Activated naive CD8-positive, alpha-beta T cell (primary cell): Measurements from ENCODE around the gene SMPX.
"Not testable (repeated sequence)": the region's sequence is repeated elsewhere in the genome, so short reads cannot be mapped to it uniquely, and the experiment has no call there.

ENCODE experiments used
- H3K27ac Mint-ChIP-seq: one replicate; pipeline ENCODE4 v1.8.0; 2021; ENCODE audit warnings: mixed read lengths
- H3K27me3 Mint-ChIP-seq: one replicate; pipeline ENCODE4 v1.8.0; 2021; ENCODE audit warnings: mixed read lengths
- H3K36me3 Mint-ChIP-seq: one replicate; pipeline ENCODE4 v1.8.0; 2021; ENCODE audit warnings: mixed read lengths
- H3K4me1 Mint-ChIP-seq: one replicate; pipeline ENCODE4 v1.8.0; 2021; ENCODE audit warnings: low read depth, mixed read lengths
- H3K4me3 Mint-ChIP-seq: one replicate; pipeline ENCODE4 v1.8.0; 2021; ENCODE audit warnings: mild to moderate bottlenecking, mixed read lengths
- H3K9me3 Mint-ChIP-seq: one replicate; pipeline ENCODE4 v1.8.0; 2021; ENCODE audit warnings: low read depth, mixed read lengths

The SMPX gene

GRCh38 chrX:21757960-21758359 is at the start of gene SMPX:
Gene SMPX, minus strand, starts transcription at chrX:21758116. Its CDS starts 3,826 bp downstream, at chrX:21754290.
- Mint-ChIP-seq H3K36me3 (no peaks in the 10 kb centered on the region), H3K4me1 (no peaks in the 10 kb centered on the region), H3K27ac (no peak within 1 kb of the TSS), H3K9me3 (no peaks in the 10 kb centered on the region), H3K27me3 (no peaks in the 10 kb centered on the region), H3K4me3 (no peak within 1 kb of the TSS)

GRCh38 chrX:21806691-21807090 is 48.8 kb upstream of the SMPX start:
- H3K4me1 Mint-ChIP-seq = no peaks in the 10 kb centered on the region
- no peak overlapping the region for H3K27ac Mint-ChIP-seq
- no peak overlapping the region for H3K4me3 Mint-ChIP-seq
- peaks cover 4% of the 10 kb centered on the region for H3K9me3 Mint-ChIP-seq
- H3K36me3 Mint-ChIP-seq = peaks cover 3% of the 10 kb centered on the region
- no peaks in the 10 kb centered on the region for H3K27me3 Mint-ChIP-seq

- Mint-ChIP-seq H3K4me3 (no peak overlapping the region), H3K4me1 (no peaks in the 10 kb centered on the region), H3K27ac (no peak overlapping the region), H3K9me3 (no peaks in the 10 kb centered on the region), H3K36me3 (no peaks in the 10 kb centered on the region), H3K27me3 (no peaks in the 10 kb centered on the region)
Observed at GRCh38 chrX:21802839-21803238, 44.9 kb upstream of the SMPX start.

- no peak overlapping the region for H3K4me3 Mint-ChIP-seq
- no peaks in the 10 kb centered on the region for H3K27me3 Mint-ChIP-seq
- no peaks in the 10 kb centered on the region for H3K4me1 Mint-ChIP-seq
- H3K27ac Mint-ChIP-seq = no peak overlapping the region
- H3K36me3 Mint-ChIP-seq = no peaks in the 10 kb centered on the region
- H3K9me3 Mint-ChIP-seq = no peaks in the 10 kb centered on the region
Observed at GRCh38 chrX:21802054-21802670, 44.2 kb upstream of the SMPX start.

- Mint-ChIP-seq H3K27ac (no peak overlapping the region), H3K36me3 (no peaks in the 10 kb centered on the region), H3K27me3 (no peaks in the 10 kb centered on the region), H3K4me3 (no peak overlapping the region), H3K4me1 (no peaks in the 10 kb centered on the region), H3K9me3 (no peaks in the 10 kb centered on the region)
Observed at GRCh38 chrX:21800344-21800770, 42.4 kb upstream of the SMPX start.

- H3K9me3 Mint-ChIP-seq = no peaks in the 10 kb centered on the region
- no peaks in the 10 kb centered on the region for H3K36me3 Mint-ChIP-seq
- no peak overlapping the region for H3K4me3 Mint-ChIP-seq
- no peaks in the 10 kb centered on the region for H3K27me3 Mint-ChIP-seq
- H3K4me1 Mint-ChIP-seq = no peaks in the 10 kb centered on the region
- no peak overlapping the region for H3K27ac Mint-ChIP-seq
Observed at GRCh38 chrX:21799767-21800166, 41.9 kb upstream of the SMPX start.

- no peak overlapping the region for H3K4me3 Mint-ChIP-seq
- no peaks in the 10 kb centered on the region for H3K4me1 Mint-ChIP-seq
- H3K36me3 Mint-ChIP-seq = no peaks in the 10 kb centered on the region
- H3K27me3 Mint-ChIP-seq = no peaks in the 10 kb centered on the region
- no peak overlapping the region for H3K27ac Mint-ChIP-seq
- H3K9me3 Mint-ChIP-seq = no peaks in the 10 kb centered on the region
Observed at GRCh38 chrX:21798677-21799219, 40.8 kb upstream of the SMPX start.

GRCh38 chrX:21781976-21782375 is 24.1 kb upstream of the SMPX start:
- H3K4me1 Mint-ChIP-seq = peaks cover 2% of the 10 kb centered on the region
- H3K27ac Mint-ChIP-seq = no peak overlapping the region
- no peaks in the 10 kb centered on the region for H3K36me3 Mint-ChIP-seq
- H3K4me3 Mint-ChIP-seq = no peak overlapping the region
- H3K27me3 Mint-ChIP-seq = no peaks in the 10 kb centered on the region
- H3K9me3 Mint-ChIP-seq = no peaks in the 10 kb centered on the region

GRCh38 chrX:21781525-21781924 is 23.6 kb upstream of the SMPX start:
- no peaks in the 10 kb centered on the region for H3K27me3 Mint-ChIP-seq
- no peaks in the 10 kb centered on the region for H3K36me3 Mint-ChIP-seq
- peaks cover 2% of the 10 kb centered on the region for H3K4me1 Mint-ChIP-seq
- H3K27ac Mint-ChIP-seq = no peak overlapping the region
- H3K9me3 Mint-ChIP-seq = no peaks in the 10 kb centered on the region
- H3K4me3 Mint-ChIP-seq = no peak overlapping the region

GRCh38 chrX:21779095-21779494 is 21.2 kb upstream of the SMPX start:
- no peak overlapping the region for H3K4me3 Mint-ChIP-seq
- no peaks in the 10 kb centered on the region for H3K9me3 Mint-ChIP-seq
- H3K36me3 Mint-ChIP-seq = no peaks in the 10 kb centered on the region
- H3K27ac Mint-ChIP-seq = no peak overlapping the region
- peaks cover 6% of the 10 kb centered on the region for H3K4me1 Mint-ChIP-seq
- H3K27me3 Mint-ChIP-seq = no peaks in the 10 kb centered on the region

GRCh38 chrX:21778236-21778635 is 20.3 kb upstream of the SMPX start:
- Mint-ChIP-seq H3K27me3 (no peaks in the 10 kb centered on the region), H3K9me3 (no peaks in the 10 kb centered on the region), H3K4me1 (peaks cover 11% of the 10 kb centered on the region), H3K36me3 (no peaks in the 10 kb centered on the region), H3K27ac (no peak overlapping the region), H3K4me3 (no peak overlapping the region)

GRCh38 chrX:21775128-21775527 is 17.2 kb upstream of the SMPX start:
- H3K9me3 Mint-ChIP-seq, H3K36me3 Mint-ChIP-seq, H3K27ac Mint-ChIP-seq, H3K27me3 Mint-ChIP-seq, H3K4me3 Mint-ChIP-seq: not testable (repeated sequence)
- H3K4me1 Mint-ChIP-seq = peaks cover 33% of the 10 kb centered on the region

- peaks cover 31% of the 10 kb centered on the region for H3K4me1 Mint-ChIP-seq
- not testable (repeated sequence) for H3K27me3 Mint-ChIP-seq, H3K9me3 Mint-ChIP-seq, H3K36me3 Mint-ChIP-seq
- peak overlapping the region; percentile 8 for H3K27ac Mint-ChIP-seq
- peak overlapping the region; percentile 42 for H3K4me3 Mint-ChIP-seq
Observed at GRCh38 chrX:21773036-21773435, 15.1 kb upstream of the SMPX start.

- peaks cover 31% of the 10 kb centered on the region for H3K4me1 Mint-ChIP-seq
- no peaks in the 10 kb centered on the region for H3K36me3 Mint-ChIP-seq
- no peak overlapping the region for H3K4me3 Mint-ChIP-seq
- H3K9me3 Mint-ChIP-seq = no peaks in the 10 kb centered on the region
- no peaks in the 10 kb centered on the region for H3K27me3 Mint-ChIP-seq
- no peak overlapping the region for H3K27ac Mint-ChIP-seq
Observed at GRCh38 chrX:21770631-21771321, 12.9 kb upstream of the SMPX start.

- no peak overlapping the region for H3K4me3 Mint-ChIP-seq
- no peak overlapping the region for H3K27ac Mint-ChIP-seq
- H3K36me3 Mint-ChIP-seq = no peaks in the 10 kb centered on the region
- H3K9me3 Mint-ChIP-seq = no peaks in the 10 kb centered on the region
- no peaks in the 10 kb centered on the region for H3K27me3 Mint-ChIP-seq
- peaks cover 2% of the 10 kb centered on the region for H3K4me1 Mint-ChIP-seq
Observed at GRCh38 chrX:21766101-21766500, 8.2 kb upstream of the SMPX start.

- H3K9me3 Mint-ChIP-seq = no peaks in the 10 kb centered on the region
- no peaks in the 10 kb centered on the region for H3K27me3 Mint-ChIP-seq
- H3K4me1 Mint-ChIP-seq = no peaks in the 10 kb centered on the region
- H3K36me3 Mint-ChIP-seq = no peaks in the 10 kb centered on the region
- no peak overlapping the region for H3K4me3 Mint-ChIP-seq
- no peak overlapping the region for H3K27ac Mint-ChIP-seq
Observed at GRCh38 chrX:21764008-21764407, 6.1 kb upstream of the SMPX start.
